EL (cell line): ENCODE results near the gene AMIGO2.

Experiments used
- DNase-seq: peaks from one replicate; pipeline ENCODE4 v3.0.0-alpha.2; 2016

The AMIGO2 gene

DNA sequence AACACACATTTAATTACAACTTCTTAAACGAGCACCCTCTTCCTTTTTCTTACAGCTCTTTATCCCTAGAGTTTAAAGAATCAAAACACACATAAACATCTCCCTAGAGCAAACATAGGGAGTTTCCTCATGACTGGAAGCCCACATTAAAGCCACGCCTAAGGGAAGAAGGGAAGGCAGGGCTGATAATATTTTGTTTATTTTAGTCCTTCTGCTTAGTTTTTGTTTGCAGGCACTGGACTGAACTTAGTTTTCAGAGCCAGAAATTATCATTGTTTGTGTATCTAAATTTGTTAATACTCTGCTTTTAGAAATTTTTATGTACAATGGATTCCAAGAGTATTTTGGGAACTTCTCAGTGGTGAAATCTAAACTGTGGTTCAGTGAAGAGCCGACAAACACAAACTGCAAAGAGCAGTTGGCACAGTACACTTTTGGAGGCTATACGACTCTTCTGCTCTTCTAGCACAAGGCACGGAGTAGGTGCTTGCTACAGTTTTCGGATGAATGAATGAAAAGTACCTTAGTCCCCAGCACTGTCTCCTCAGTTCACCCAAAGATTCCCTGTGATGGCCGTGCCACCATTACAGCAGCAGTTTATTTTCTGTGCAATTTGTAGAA, 17.6 kb upstream of the AMIGO2 start:
- peak; percentile 41 for DNase-seq

DNA sequence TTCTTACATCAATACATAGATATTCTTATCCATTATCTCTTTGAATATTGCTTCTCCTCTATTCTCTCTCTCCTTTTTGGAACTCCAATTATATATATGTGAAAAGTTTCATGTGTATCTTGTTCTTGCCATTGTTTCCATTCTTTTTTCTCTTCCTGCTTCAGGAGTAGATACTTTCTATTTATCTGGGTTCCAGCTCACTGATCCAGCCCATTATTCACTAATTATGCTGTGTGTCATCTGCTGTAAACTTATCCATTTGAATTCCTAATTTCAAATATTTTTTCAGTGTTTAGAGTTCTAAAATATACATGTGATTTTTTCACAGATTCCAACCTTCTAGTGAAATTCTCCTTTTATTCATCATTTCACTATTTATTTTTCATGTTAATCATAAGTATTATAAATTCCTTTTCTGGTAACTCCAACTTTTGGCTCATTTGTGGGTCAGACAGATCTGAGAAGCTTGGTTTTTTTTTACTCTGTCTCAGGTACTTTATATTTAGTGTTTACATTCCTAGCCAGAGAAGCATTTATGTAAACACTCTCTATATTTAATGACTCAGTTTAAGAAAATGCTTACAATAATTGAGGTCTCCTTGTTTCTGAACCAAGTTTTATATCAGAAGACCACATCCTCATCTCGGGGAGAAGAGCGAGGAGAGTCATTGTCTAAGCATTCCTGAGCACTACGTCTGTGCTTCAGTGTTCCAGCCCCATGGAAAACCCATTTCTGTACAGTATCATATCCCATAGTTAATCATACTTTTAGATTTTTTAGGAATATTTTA, 15.9 kb upstream of the AMIGO2 start:
- peak; percentile 91 for DNase-seq

DNA sequence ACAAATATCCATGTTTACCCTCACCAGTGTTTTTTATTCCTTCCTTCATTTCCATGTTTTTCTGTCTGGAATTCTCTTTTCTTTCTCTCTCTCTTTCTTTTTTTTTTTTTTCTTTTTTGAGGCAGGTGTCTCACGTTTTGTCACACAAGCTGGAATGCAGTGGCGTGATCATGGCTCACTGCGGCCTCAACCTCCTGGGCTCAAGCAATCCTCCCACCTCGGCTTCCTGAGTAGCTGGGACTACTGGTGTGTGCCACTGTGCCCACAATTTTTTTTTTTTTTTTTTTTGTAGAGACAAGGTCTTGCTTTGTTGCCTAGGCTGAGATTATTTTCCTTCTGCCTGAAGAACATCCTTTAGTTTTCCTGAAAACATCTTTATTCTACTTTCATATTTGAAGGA, 15.0 kb upstream of the AMIGO2 start:
- DNase-seq = peak; percentile 52

DNA sequence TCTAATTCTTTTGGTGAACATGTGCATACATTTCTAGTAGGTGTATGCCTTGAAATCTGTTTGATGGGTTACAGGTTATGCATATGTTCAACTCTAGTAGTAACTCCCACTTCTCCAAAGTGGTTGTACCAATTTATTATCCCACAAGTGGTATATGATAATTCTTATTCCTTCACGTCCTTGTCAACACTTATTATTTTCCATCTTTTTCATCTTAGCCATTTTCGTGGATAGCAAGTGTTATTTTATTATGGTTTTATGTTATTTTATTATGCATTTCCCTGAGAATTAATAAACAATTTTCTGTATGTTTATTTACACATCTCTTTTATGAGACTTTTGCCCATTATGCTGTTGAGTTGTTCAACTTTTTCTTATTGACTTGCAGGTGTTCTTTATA, 11.2 kb upstream of the AMIGO2 start:
- no peak for DNase-seq

- peak; percentile 28 for DNase-seq
These were observed 8.5 kb upstream of the AMIGO2 start for GRCh38 chr12:47088021-47088944.

DNA sequence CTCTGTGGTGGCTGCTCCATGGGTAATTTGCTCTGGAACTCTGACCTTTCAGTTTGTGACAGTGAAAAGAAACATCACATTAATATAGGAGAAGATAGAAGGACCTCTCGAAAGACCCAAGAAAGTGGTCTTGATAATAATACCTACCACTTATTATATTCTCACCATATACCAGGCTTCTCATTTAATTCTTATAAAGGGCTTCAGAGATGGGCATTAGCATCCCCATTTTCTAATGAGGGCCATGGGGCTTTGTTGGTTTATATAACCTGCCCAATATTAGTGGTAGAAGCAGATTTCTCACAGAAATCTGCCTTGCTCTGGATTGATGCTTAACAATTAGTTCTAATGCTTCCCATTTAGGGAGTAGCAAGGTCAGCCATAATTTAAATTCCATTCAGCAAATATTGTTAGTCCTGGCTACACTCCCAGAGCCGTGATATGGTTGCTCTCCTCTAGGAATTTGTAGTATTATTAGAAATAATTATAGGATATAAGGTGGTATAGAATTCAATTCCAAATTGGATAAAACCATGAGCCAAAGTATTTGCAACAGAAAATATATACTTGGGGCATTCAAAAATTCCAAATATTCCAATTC, 7.4 kb upstream of the AMIGO2 start:
- peak; percentile 70 for DNase-seq

- DNase-seq = peak; percentile 82
These were observed 6.1 kb upstream of the AMIGO2 start for GRCh38 chr12:47085815-47086252.

GRCh38 chr12:47084172-47084571, 4.4 kb upstream of the AMIGO2 start:
- DNase-seq = no peak

GRCh38 chr12:47082796-47083621, 3.2 kb upstream of the AMIGO2 start:
- DNase-seq = peak; percentile 97

- DNase-seq = no peak
These were observed 2.5 kb upstream of the AMIGO2 start for GRCh38 chr12:47082283-47082682.

DNA sequence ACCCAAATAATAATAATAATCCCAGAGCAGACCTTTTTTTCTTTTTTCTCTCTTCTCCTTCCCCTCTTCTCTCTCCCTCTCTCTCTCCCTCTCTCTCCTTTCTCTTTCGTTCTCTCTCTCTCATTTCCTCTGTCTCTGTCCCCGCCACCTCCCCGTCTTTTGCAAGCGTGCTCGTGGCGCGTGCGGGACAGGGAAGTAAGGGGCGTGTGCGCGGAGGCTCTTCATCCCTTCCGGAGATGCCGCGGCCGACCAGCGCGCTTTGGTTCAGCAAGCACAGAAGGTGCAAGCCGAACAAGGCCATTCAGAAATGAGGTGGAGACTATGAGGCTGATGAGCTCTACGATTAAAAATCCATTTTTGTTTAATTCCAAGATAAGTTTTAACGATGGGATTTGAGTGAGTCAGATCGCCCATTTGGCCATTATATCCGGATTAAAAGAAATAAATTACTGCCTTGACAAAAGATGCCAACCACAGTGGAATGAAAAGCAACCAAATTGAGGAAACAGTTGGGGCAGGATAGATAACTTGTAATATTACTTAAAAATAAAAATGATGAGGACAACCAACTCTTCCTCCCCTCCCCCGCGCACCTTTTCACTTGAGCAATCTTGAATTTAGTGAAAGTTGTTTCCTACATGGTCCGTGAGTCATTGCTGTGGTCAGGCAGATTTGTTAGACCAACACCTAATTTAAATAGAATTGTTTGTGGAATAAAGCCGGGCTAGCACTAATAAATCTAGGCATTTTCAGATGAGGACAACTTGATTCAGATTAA, 1.2 kb upstream of the AMIGO2 start:
- peak; percentile 56 for DNase-seq

DNA sequence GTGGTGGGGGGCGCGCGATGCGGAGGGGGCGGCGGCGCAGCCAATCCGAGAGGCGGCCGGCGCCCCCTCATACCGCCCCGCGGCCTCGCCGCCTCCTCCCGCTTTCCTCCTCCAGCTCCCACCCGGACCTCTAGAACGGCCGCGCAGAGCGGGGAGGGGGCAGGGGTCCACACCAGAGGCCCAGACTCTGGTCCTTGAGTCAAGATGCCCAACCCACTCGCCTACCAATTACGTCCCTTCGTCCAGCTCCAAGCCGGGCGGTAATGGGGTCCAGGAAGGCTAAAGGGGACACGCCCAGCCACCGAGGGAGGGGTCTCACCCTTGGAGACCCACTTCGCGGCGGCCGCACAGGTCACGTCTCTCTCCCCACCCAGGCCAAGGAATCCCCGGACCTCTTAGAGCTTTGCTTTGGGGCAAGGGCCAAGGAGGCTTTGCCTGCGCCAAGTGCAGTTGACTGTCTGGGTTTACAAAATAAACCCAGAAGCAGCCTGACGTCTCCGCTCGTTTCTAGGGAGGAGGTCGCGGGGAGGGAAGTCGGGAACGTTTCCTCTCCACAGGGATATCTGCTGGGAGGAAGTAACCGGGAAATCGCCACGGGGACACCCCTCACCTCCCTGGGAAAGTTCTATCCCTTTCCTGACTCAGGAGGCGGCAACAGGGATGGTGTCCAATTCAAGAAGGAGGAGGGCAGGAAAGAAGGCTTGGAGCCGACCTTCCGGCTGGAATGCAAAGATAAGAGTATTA, 394 bp upstream of the AMIGO2 start:
- peak; percentile 61 for DNase-seq

DNA sequence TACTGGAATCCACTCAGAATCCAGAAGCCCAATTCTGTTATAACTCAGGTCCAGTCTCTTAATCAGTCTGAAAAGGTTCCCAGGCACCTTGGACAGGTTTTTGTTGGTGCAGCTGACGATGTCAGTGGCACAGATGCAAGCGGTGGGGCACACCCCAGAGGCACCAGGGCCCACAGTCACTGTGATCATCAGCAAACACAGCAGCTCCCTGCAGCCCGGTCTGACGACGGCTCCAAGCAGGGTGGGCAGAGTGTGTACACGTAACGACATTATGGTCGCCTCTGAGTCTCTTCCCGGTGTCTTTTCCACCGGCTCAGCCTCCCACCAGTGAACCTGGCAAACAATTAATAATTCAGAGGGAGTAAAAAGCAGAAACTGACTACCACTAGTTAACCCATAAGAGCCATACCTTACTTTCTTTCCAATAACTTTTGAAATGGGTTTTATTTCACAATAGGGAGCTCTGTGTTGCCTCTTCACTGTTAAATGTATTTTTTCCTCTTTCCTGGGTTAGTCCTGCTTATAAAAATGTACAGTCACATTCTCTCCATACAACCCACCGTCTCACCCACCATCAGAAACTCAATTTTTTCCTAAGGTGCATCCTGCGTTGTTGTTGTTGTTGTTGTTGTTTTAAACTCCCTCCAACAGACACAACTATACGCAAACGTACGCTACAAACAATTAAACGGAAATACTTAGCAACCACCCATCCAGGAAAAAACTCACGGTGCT, 859 bp downstream of the AMIGO2 start:
- peak; percentile 20 for DNase-seq

GRCh38 chr12:47078086-47078395, 1.7 kb downstream of the AMIGO2 start:
- no peak for DNase-seq

- no peak for DNase-seq
These were observed 2.3 kb downstream of the AMIGO2 start for GRCh38 chr12:47077206-47078085.

DNA sequence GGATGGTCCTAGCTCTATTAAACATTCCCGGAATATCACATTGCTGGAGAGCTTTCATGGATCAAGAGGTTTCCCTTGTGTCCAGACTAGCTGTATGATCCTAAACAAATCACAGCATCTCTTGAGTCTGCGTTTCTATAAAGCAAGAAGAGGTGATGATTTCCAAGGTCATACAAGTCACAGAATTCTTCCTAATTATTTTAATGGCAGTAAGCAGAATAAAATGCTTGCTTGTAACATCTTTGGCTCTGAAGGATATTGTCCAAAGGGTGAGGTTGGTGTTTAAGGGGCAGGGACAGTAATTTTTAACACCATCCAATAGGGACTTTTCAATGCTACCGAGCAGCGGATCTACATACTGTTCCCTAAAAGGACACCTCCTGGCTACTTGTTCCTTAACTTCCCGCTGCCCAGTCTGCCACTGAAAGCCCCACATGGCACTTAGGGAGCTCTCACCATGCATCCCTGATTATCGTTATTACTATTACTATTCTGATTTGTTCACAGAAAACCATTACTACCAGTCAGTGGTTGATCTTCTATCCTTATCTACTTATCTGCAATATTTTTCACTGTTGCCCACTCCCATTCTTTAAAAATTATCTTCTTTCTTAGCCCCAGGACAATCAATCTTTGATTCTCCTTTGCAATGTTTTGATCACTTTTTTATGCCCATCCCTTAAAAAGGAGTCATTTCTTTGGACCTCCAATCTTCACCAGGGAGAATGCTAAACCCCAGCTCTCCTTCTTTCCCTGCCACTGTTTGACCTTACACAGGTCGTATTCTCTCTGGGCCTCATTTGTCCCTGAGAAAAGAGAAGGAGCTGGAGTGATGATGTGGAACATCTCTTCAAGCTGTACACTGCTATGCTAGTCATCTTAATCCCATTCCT, 4.3 kb downstream of the AMIGO2 start:
- DNase-seq = no peak

DNA sequence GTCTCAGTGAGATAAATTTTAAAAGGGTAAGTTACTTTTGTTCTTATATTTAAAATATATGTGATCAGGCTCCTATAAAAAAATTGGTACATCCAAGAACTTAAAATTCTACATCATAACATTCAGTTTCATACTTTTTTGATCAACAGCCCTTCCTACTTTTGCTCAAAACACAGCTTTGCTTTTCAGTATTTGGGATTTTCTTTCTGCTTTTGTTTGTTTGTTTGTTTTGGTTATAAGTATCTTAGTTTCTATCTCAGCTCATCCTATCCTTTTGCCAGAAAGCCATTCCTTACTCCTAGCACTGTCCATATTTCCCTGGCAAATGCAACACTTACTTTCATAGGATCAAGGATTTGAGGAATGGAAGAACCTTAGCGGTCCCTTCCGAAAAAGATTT, 5.0 kb downstream of the AMIGO2 start:
- no peak for DNase-seq

DNA sequence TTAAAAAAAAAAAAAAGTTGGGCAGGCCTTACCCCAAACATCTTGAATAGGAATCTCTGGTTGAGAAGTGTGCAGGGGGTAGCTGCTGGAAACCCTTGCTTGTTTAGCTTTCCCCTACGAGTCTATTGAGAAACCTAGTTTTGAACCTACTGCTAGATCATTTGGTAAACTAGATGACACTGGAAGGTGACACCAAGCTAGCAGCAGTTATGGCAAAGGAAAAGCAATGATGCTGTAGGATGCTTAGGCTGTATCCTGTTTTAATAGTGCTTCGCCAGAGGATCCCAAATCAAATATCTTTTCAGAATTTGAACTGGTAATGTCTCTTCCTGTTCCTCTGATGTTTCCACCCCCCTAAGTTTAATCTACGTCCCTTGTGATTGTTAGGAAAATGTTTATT, 5.8 kb downstream of the AMIGO2 start:
- DNase-seq = no peak
